ENCODE measurements around the gene AKIP1.
A peak's percentile ranks its signal among the peaks of the same experiment; 100 is the strongest.

The AKIP1 gene

GRCh38 chr11:8961401-8961800 lies 50.4 kb downstream of the AKIP1 start:
- DNase-seq: no peak

GRCh38 chr11:8962841-8963240 lies 51.9 kb downstream of the AKIP1 start:
- no peak for DNase-seq

- DNase-seq: no peak
Observed at GRCh38 chr11:8963569-8964323, 52.8 kb downstream of the AKIP1 start.

- DNase-seq: peak; percentile 95
Observed at GRCh38 chr11:8964324-8965320, 53.6 kb downstream of the AKIP1 start, which contains the start of gene TMEM9B. TSS of gene TMEM9B (minus strand) at chr11:8964442. CDS start at chr11:8964313, 129 bp downstream.

- no peak for DNase-seq
Observed at GRCh38 chr11:8967184-8967583, 56.2 kb downstream of the AKIP1 start.

All from activated CD8-positive, alpha-beta memory T cell treated with anti-CD3 and anti-CD28 coated beads for 24 hours (primary cell).